Keratinocyte (primary cell): ENCODE results near the gene OR56A3. TPM values are rescaled to one million over a fixed set of nuclear protein-coding genes. Genes with fewer than 3 reads are reported as not detected.

Source experiments
- DNase-seq: peaks from one replicate; pipeline ENCODE4 v3.0.0-alpha.2; 2011; ENCODE audit warnings: low read depth, missing footprints, low spot score
- FAIRE-seq: peaks from 2 replicates; lab custom pipeline; 2011; peaks lifted over from hg19 to GRCh38; lab: Jason Lieb, UNC
- H2AFZ ChIP-seq: 2 replicates; pipeline ENCODE4 v1.6.0; 2012; ENCODE audit warnings: low read length, control low read depth, inconsistent platforms; ENCODE audit not compliant: control insufficient read depth
- H3K27ac ChIP-seq: 2 replicates; pipeline ENCODE4 v1.5.1; 2011; ENCODE audit warnings: low read length; ENCODE audit not compliant: control insufficient read depth, insufficient read depth
- H3K27me3 ChIP-seq: 3 replicates; pipeline ENCODE4 v1.6.0; 2011; ENCODE audit warnings: low read length; ENCODE audit not compliant: control insufficient read depth, insufficient read depth; ENCODE audit errors: extremely low read depth
- H3K36me3 ChIP-seq, 2 experiments: 2 replicates in 1 of 2; 3 replicates in 1 of 2; pipeline ENCODE4 v1.5.1; 2011; ENCODE audit warnings: low read length in 2 of 2, mild to moderate bottlenecking in 1 of 2; ENCODE audit not compliant: control insufficient read depth in 2 of 2, insufficient read depth in 2 of 2; ENCODE audit errors: extremely low read depth in 1 of 2
- H3K4me1 ChIP-seq: 3 replicates; pipeline ENCODE4 v1.5.1; 2011; ENCODE audit warnings: low read length; ENCODE audit not compliant: control insufficient read depth, insufficient read depth; ENCODE audit errors: extremely low read depth
- H3K4me2 ChIP-seq: 3 replicates; pipeline ENCODE4 v1.6.0; 2011; ENCODE audit warnings: low read depth, low read length; ENCODE audit not compliant: control insufficient read depth, insufficient read depth; ENCODE audit errors: extremely low read depth
- H3K4me3 ChIP-seq, 3 experiments: fragments of 200-600 bp in 1 of 3; sonication (generic) in 1 of 3; 2 replicates in 2 of 3; 3 replicates in 1 of 3; pipeline ENCODE4 v1.5.1; 2011 to 2016; ENCODE audit warnings: low read length in 3 of 3, mild to moderate bottlenecking in 3 of 3, control low read depth in 2 of 3, inconsistent platforms in 1 of 3, low read depth in 1 of 3, mixed read lengths in 1 of 3, mixed run types in 1 of 3, moderate library complexity in 1 of 3; ENCODE audit not compliant: control insufficient read depth in 2 of 3, insufficient read depth in 2 of 3; ENCODE audit errors: extremely low read depth in 1 of 3
- H3K79me2 ChIP-seq: 2 replicates; pipeline ENCODE4 v1.6.0; 2012; ENCODE audit warnings: low read length; ENCODE audit not compliant: control insufficient read depth, insufficient read depth
- H3K9ac ChIP-seq: 3 replicates; pipeline ENCODE4 v1.6.0; 2011; ENCODE audit warnings: low read length; ENCODE audit not compliant: control insufficient read depth, insufficient read depth; ENCODE audit errors: extremely low read depth
- H3K9me1 ChIP-seq: 3 replicates; pipeline ENCODE4 v1.6.0; 2011; ENCODE audit warnings: low read length; ENCODE audit not compliant: control insufficient read depth, insufficient read depth; ENCODE audit errors: extremely low read depth
- H3K9me3 ChIP-seq: 2 replicates; pipeline ENCODE4 v1.5.1; 2012; ENCODE audit warnings: low read depth, low read length; ENCODE audit not compliant: control insufficient read depth
- H4K20me1 ChIP-seq: 3 replicates; pipeline ENCODE4 v1.6.0; 2011; ENCODE audit warnings: low read length; ENCODE audit not compliant: control insufficient read depth, insufficient read depth; ENCODE audit errors: extremely low read depth
- CTCF ChIP-seq, 3 experiments: IDR thresholded peaks in 1 of 3; conservative IDR thresholded peaks in 1 of 3; optimal IDR thresholded peaks in 1 of 3; 2 replicates in 2 of 3; 3 replicates in 1 of 3; pipeline versions ENCODE3 to v1.5.1; 2011; ENCODE audit warnings: low read length in 3 of 3, mild to moderate bottlenecking in 3 of 3, moderate library complexity in 2 of 3, control low read depth in 1 of 3, inconsistent platforms in 1 of 3; ENCODE audit not compliant: insufficient read depth in 2 of 3; ENCODE audit errors: extremely low read depth in 1 of 3
- EZH2 ChIP-seq: IDR thresholded peaks from one replicate; pipeline ENCODE4 v1.6.1; 2012; ENCODE audit warnings: inconsistent platforms, mild to moderate bottlenecking, low read length, moderate library complexity
- dilution Hi-C: fragments of 300-500 bp; cut with MboI; formaldehyde crosslinking; loops from one replicate; pipeline ENCODE4 v1.7.0; 2020; ENCODE audit warnings: low sequenced_read_pairs; ENCODE audit not compliant: extremely low pct_ligation_motif_present
- polyA plus RNA-seq, 5 experiments: library from polyadenylated mRNA; depleted of rRNA in 3 of 5; stranded (reverse) in 3 of 5; stranded (forward) in 1 of 5; unstranded in 1 of 5; fragments of >200 nt; gene quantifications; 1 replicate in 1 of 5; 2 replicates in 3 of 5; 3 replicates in 1 of 5; pipeline versions ENCODE4 v1.2.1 to v1.2.3, GENCODE V29; 2011 to 2012; ENCODE audit warnings: missing spikeins in 2 of 5, low read depth in 1 of 5, low replicate concordance in 1 of 5

The OR56A3 gene
- polyA plus RNA-seq, 1 donor (not counting 4 experiments of a cell fraction or from before 2014, with no cell fraction given), result not detected

DNA sequence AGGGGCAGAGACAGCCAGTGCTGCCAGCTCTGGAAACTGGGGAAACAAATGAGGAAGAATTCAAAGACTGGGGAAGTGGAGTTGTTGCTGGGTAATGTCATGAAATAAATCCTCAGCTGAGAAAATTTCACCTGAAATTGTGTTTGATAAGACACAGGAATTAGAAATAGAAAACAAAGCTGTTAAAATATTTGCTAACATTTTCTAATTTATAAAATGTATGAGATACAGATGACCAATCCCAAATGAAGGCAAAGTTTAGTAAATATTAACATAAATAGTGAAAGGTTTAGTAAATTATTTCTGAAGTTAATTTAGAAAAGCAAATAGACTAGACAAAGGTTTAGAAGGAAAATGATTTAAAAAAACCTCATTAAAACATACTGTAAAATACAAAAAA, 26.3 kb downstream of the OR56A3 start, which contains the start of gene OR56A5:
Gene OR56A5 (minus strand): TSS at position 101 of the 400 bp plus-strand sequence. CDS start 0 bp downstream, at position 101.
- no peak within 1 kb of the TSS for H3K4me3 ChIP-seq
- FAIRE-seq (no peak), DNase-seq (no peak)
- no peaks in the 10 kb centered on the region for H3K9me3 ChIP-seq
- H2AFZ ChIP-seq, result no peak within 1 kb of the TSS
- H4K20me1 ChIP-seq, result no peaks in the 10 kb centered on the region
- dilution Hi-C loops, result no loop called here
- H3K27me3 ChIP-seq, result no peaks in the 10 kb centered on the region
- no peaks in the 10 kb centered on the region for H3K9me1 ChIP-seq
- no peak within 1 kb of the TSS for H3K27ac ChIP-seq
- H3K36me3 ChIP-seq, result no peaks in the 10 kb centered on the region
- TF ChIP-seq EZH2 (no peak), CTCF (optimal IDR thresholded peaks at IDR 0.05 in 1 of 3, IDR thresholded peaks at IDR 0.05 in 1 of 3, conservative IDR thresholded peaks at IDR 0.05 in 1 of 3; ENCODE audit: extremely low read depth in 1 of 3, insufficient read depth in 2 of 3, low read length in 3 of 3) (no peak)
- H3K4me1 ChIP-seq, result no peaks in the 10 kb centered on the region
- no peaks in the 10 kb centered on the region for H3K79me2 ChIP-seq
- H3K4me2 ChIP-seq, result no peak within 1 kb of the TSS
- H3K9ac ChIP-seq, result no peak within 1 kb of the TSS

- Histone ChIP-seq H3K4me1 (no peaks in the 10 kb centered on the region), H3K79me2 (no peaks in the 10 kb centered on the region), H3K9me3 (no peaks in the 10 kb centered on the region), H2AFZ (no peak overlapping the region), H3K27ac (no peak overlapping the region), H3K4me3 (no peak overlapping the region), H3K27me3 (no peaks in the 10 kb centered on the region), H3K4me2 (no peak overlapping the region), H3K36me3 (no peaks in the 10 kb centered on the region), H4K20me1 (no peaks in the 10 kb centered on the region), H3K9ac (no peak overlapping the region), H3K9me1 (no peaks in the 10 kb centered on the region)
- no peak for FAIRE-seq
- dilution Hi-C loops, result no loop called here
- DNase-seq, result no peak
- no peak for TF ChIP-seq CTCF (optimal IDR thresholded peaks at IDR 0.05 in 1 of 3, IDR thresholded peaks at IDR 0.05 in 1 of 3, conservative IDR thresholded peaks at IDR 0.05 in 1 of 3; ENCODE audit: extremely low read depth in 1 of 3, insufficient read depth in 2 of 3, low read length in 3 of 3)
- no peak for TF ChIP-seq EZH2
Measured at GRCh38 chr11:5973530-5973929, 31.5 kb downstream of the OR56A3 start.
